ENCODE measurements around the gene TEAD4.

The TEAD4 gene

GRCh38 chr12:3041558-3042164, 82.5 kb downstream of the TEAD4 start:
- no peak overlapping the region for H3K27ac ChIP-seq
- no peak for TF ChIP-seq ZFX (IDR thresholded peaks at IDR 0.05; ENCODE audit: borderline replicate concordance)
- peak; percentile 90 for TF ChIP-seq CTCF (IDR thresholded peaks at IDR 0.05)

GRCh38 chr12:3042394-3042793, 83.2 kb downstream of the TEAD4 start:
- TF ChIP-seq CTCF (IDR thresholded peaks at IDR 0.05): no peak
- no peak for TF ChIP-seq ZFX (IDR thresholded peaks at IDR 0.05; ENCODE audit: borderline replicate concordance)

GRCh38 chr12:3042826-3043225, 83.6 kb downstream of the TEAD4 start:
- no peak for TF ChIP-seq ZFX (IDR thresholded peaks at IDR 0.05; ENCODE audit: borderline replicate concordance)
- no peak for TF ChIP-seq CTCF (IDR thresholded peaks at IDR 0.05)
- no peak overlapping the region for H3K27ac ChIP-seq

More at GRCh38 chr12:3042394-3042793, 83.2 kb downstream of the TEAD4 start:
- H3K27ac ChIP-seq: no peak overlapping the region

GRCh38 chr12:3043406-3043805, 84.2 kb downstream of the TEAD4 start:
- H3K27ac ChIP-seq: no peak overlapping the region
- TF ChIP-seq CTCF (IDR thresholded peaks at IDR 0.05) (no peak), ZFX (IDR thresholded peaks at IDR 0.05; ENCODE audit: borderline replicate concordance) (no peak)

GRCh38 chr12:3044141-3044630, 85.0 kb downstream of the TEAD4 start:
- TF ChIP-seq ZFX (IDR thresholded peaks at IDR 0.05; ENCODE audit: borderline replicate concordance) (no peak), CTCF (IDR thresholded peaks at IDR 0.05) (no peak)
- no peak overlapping the region for H3K27ac ChIP-seq

- H3K27ac ChIP-seq: no peak overlapping the region
- TF ChIP-seq CTCF (IDR thresholded peaks at IDR 0.05) (no peak), ZFX (IDR thresholded peaks at IDR 0.05; ENCODE audit: borderline replicate concordance) (no peak)
Observed at GRCh38 chr12:3045494-3045893, 86.3 kb downstream of the TEAD4 start.

GRCh38 chr12:3045989-3046388, 86.8 kb downstream of the TEAD4 start:
- TF ChIP-seq ZFX (IDR thresholded peaks at IDR 0.05; ENCODE audit: borderline replicate concordance) (no peak), CTCF (IDR thresholded peaks at IDR 0.05) (no peak)

More at GRCh38 chr12:3045989-3046388, 86.8 kb downstream of the TEAD4 start:
- no peak overlapping the region for H3K27ac ChIP-seq

Data from 22Rv1 (cell line).